NOMO-1 treated with dmso at 0.1 percent for 144 hours (cell line): ENCODE measurements around the gene KBTBD6.
"Not testable (repeated sequence)": the region's sequence is repeated elsewhere in the genome, so short reads cannot be mapped to it uniquely, and the experiment has no call there.

ENCODE experiments used
- DNase-seq: peaks from one replicate; lab custom pipeline; 2025; ENCODE audit not compliant: unreplicated experiment; lab: John Stamatoyannopoulos, UW

KBTBD6 gene

DNA sequence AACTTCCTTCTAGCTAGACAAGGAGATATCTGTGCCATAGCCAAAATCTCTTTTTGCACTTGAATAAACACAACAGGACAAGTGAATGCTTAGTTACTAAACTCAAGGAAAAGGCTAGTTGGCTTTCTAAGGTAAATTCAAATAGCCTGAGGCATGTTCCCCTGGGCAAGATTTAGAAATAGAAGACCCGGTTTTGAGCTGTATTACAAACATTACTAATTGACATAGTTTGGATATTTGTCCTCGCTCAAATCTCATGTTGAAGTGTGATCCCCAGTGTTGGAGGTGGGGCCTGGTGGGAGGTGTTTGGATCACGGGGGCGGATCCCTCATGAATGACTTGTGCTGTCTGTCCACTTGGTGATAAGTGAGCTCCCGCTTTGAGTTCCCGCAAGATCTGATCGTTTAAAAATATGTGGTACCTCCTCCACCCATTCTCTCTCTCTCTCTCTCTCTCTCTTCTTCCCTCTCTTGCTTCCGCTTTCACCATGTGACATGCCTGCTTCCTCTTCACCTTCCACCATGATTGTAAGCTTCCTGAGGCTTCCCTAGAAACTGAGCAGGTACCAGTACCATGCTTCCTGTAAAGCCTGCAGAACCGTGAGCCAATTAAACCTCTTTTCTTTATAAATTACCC, 3.9 kb upstream of the KBTBD6 start:
- DNase-seq, result no peak

DNA sequence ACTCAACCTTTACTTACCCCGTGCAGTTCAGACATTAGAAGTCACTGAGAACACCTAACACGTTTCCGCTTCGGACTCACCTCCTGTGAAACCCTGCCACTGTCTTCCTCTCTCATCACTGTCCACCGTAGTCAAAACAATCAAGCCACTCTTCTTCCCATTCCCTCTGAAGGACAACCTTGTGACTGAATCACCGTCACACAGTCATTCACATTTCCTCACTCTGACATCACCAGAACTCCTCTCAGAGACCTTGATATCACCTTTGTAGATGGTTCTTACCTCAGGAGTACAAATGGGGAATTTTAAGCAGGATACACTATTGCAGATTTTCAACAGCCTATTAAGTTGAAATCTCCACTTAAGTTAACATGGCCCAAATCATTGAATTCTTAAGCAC, 1.3 kb upstream of the KBTBD6 start:
- no peak for DNase-seq

DNA sequence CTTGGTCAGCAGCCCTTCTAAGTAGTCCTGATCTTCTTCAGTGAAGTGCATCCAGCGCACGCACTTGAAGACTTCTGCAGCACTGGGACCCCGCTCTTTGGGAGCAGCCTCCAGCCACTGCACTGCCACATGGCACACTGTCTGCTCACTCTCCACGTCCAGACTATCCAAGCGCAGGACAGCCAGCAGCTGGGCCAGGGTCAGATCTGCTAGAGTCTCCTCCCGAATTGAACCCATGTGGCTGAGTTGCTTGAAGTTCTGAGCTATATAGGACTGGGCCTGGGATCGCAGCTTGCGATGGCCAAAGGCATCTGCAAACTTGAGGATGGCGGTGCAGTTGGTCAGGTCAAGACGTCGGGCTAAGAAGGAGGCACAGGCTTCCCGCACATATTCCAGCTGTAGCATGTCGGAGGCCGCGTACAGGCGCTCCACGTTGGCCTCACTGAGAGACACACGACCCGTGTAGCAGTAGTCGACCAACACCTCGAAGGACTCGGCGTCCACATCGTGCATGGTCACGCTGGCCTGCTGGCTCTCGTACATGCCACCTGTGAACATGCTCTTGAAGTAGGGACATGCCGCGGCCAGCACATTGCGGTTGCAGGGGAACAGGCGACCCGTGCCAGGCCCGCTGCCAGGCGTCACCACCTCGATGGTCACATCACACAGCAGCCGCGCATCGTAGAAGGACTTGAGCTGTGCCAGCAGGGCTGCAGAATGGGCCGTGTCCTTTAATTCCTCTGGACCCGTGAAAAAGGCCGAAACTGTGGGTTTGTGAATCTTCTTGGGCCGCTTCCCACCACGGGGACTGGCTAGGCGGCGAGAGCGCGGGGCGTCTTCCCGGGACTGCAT, 716 bp downstream of the KBTBD6 start:
- DNase-seq, result not testable (repeated sequence)

DNA sequence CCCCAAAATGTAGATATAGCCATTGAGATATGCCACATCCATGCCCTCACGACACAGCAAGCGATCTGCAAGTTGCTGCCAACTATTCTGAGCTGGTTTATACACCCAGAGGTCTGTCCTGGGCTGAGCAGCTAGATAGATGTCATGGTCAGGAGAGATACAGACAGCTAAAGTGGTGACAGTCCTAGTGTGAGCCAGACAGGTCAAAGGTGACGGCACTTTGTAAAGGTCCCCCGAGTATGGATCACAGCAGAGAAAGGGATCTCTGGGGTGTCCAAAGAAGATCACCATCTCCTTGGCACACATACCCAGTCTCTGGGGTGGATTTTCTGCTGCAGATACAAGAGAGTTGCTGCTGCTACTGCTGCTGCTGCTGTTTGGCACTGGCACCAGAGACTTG, 1.4 kb downstream of the KBTBD6 start:
- DNase-seq, result not testable (repeated sequence)

DNA sequence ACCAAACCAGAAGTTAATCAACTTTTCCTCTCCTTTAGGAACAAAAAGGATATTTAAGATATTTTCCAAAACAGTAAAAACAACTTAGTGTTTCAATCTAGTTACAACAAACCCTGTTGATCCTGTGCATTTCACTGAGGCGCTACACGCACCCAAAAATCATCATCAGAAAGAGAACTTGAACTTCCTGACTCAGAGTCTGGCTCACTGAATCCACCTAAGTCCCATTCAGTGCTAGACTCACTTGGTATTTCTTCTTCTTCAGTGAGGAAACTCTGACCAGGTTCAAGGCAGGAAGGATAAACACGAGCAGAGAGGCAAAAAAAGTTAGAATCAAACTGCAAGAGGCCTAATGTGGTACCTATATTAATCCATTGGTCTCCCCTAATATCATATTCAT, 2.2 kb downstream of the KBTBD6 start:
- no peak for DNase-seq

DNA sequence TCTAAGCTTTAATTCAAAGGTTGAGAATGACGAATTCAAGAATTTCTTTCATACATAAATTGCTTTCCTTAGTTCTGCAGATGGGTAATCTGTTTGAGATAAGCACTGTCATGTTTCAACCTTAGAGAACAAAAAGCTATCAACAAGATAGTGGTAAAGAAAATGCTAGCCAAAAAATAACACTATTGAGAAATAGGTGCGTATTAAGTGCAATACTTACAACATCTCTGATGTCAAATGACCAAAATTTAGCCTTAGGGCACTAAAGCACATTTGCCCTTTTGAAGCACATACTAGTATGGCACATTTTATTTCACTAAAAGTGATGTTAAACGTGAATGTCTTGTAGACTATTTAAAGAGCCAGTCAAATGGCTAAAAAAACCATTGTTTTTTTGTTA, 4.9 kb downstream of the KBTBD6 start:
- no peak for DNase-seq

DNA sequence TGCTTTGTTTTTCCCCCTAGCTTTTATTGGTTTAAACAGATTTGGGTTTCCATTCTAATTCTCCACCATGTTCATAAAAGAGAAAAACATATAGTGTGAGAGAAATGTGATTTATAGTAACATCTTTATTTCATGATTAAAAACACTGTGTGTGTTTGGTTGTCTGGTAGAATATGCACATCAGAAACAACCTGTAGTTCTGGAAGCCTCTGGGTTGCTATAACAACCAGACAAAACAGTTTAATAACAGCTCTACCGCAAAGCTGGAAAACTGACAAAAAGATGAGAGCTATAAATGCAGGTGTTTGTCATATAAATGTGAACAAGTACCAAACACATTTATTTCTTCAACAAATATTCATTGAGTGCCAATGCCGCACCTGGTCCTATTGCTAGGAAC, 9.8 kb downstream of the KBTBD6 start:
- DNase-seq, result no peak

DNA sequence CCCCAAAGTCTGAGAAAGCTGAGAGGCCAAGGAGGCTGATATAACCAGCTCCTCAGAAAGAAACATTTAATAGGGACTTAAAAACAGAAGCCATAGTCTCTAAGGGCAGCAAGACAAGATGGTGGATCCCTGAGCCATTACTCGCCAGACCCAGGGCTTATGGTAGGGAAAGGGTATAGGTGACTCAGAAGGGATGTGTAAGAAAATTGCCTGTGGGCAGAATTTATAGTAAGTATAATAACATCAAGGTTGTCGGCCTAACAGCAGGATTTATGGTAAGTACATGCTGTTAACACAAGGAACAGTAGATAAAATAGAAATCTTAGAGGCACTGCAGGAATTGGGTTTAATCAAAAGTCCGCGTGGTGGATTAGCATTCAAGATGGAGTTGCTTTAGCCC, 14.7 kb downstream of the KBTBD6 start:
- DNase-seq, result no peak

DNA sequence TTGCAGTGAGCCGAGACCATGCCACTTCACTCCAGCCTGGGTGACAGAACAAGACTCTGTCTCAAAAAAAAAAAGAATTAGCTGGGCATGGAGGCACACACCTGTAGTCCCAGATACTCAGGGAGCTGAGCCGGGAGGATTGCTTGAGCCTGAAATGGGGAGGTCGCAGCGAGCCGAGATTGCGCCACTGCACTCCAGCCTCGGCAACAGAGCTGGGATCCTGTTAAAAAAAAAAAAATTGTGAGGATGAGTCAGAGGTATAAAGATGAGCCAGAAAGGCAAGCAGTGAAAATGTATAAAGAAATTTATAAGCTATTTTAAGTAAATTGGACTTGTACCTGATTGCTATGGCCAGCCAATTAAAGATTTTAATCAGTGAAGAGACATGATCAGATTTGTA, 21.1 kb downstream of the KBTBD6 start:
- DNase-seq, result no peak

DNA sequence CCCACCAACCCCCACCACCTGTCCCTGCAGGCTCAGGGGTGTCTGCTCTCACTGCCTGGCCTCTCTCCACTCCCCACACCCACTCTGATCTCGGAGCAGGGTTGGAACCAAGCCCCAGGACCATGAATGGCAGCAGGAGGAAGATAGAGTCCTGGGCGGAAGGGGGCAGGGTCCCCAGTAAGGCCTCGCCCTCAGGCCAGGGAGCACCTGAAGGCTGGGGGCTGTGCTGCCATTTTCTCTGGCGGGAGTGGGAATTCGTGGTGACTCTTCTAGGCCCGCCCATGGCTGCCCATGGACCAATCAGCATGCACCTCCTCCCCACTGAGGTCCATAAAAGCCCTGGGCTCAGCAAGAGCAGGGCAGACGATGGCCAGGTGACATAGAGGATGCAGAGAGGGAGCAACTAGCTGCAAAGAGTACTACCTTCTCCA, 25.0 kb downstream of the KBTBD6 start:
- DNase-seq, result no peak

DNA sequence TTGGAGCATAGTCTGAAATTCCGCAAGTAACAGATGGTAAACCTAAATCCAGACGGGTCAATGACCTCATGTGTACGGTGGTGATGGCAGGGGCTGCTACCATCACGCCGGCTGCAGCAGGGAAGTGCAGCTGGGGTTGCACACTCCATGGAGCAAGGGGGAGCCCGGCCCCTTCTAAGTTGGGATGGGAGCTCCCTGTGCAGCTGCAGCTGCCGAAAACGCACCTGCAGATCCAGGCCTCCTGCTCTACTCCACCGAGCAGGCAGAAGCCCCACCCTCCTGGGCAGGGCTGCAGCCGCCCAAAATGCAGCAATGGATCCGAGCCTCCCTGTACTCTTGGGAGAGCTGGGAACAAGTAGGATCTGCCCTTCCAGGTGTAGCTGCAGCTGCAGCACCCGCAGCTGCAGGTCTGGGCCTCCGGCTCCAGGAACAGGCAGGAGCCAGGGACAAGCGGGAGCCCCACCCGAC, 25.5 kb downstream of the KBTBD6 start:
- no peak for DNase-seq

DNA sequence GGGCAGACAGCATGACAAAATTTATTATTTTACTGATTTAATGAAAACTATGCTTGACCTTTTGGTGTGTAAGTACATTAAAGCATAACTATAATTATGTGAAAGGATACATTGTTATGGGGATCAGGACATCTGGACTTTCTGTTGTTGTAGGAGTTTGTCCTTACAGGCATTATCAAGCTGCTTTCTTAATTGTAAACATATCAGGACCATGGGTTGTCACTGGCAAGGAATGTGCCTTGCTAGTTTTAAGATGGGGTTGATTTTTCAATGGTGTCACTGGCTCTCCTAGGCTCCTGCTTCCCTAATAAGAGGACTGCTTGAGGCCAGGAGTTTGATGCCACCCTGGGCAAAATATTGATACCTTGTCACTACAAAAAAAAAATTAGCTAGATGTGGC, 32.6 kb downstream of the KBTBD6 start:
- DNase-seq, result no peak

DNA sequence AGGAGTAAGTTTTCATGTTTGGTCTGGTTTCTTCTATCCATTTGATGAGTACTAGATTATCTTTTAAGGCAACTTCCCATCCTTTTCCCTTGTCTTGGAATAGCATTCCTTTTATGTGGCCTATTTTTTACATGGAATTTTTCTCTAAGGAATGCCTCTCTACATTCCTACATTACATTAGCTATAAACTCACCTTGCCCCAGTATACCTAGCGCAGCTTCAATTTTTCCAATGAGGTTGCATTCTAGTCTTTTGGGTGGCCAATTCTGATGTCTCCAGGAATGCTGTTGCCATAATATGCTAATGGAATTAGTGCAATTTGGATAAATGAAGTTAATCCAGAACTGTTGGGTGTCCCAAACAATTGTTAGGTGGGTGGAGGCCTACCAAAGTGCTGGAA, 33.8 kb downstream of the KBTBD6 start:
- no peak for DNase-seq

DNA sequence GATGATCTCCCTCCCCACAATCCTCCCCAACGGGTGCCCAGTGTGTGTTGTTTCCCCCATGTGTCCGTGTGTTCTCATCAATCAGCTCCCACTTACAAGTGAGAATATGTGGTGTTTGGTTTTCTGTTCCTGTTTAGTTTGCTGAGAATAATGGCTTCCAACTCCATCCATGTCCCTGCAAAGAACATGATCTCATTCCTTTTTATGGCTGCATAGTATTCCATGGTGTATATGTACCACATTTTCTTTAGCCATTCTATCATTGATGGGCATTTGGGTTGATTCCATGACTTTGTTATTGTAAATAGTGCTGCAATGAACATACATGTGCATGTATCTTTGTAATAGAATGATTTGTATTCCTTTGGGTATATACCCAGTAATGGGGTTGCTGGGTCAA, 36.9 kb downstream of the KBTBD6 start:
- not testable (repeated sequence) for DNase-seq

DNA sequence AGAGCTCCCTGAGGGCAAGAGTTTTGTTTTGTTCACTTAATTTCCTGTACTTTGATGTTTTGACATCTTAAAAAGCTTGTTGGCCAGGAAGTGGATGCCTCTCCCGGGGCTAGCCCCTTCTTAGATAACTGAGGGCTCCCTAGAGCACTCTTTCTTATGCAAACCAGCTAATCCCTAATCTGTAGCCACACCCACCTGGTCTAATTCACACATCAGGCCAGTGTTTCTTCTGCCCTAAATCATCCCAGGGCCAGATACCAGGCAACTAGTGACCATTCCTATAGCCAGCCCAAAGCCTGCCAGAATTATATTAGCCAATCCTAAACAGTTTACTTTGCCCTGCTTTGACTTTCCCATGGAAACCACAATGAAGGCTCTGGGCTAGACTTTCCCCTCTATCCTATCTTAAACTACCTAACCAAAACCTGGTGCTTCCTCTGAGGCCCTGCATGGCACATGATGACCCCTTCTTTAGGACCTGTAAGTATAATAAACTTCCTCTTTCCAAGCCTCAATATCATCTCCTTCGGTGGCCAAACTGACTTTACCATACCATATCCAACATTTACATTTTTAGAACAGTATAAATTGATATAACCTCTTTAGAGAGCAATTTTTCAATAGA, 46.5 kb downstream of the KBTBD6 start:
- DNase-seq, result no peak

DNA sequence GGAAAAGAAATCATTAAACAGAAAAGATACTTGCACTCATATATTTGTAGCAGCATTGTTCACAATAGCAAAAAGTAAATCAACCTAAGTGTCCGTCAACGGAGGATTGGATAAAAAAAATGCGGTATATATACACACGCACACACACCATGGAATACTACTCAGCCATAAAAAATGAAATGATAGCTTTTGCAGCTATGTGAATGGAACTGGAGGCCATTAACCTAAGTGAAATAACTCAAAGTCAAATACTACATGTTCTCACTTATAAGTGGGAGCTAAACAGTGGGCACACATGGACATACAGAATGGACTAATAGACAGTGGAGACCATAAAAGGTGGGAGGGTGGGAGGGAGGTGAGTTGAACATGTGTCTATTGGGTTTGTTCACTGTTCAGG, 52.9 kb downstream of the KBTBD6 start:
- no peak for DNase-seq
